Measurements from ENCODE around the gene SUGCT.

The SUGCT gene

GRCh38 chr7:40544221-40544723 lies 409.5 kb downstream of the SUGCT start:
- peaks cover 10% of the 10 kb centered on the region for H3K4me1 Mint-ChIP-seq
- H3K36me3 Mint-ChIP-seq (ENCODE audit: low read depth): no peaks in the 10 kb centered on the region
- H3K27ac Mint-ChIP-seq: no peak overlapping the region
- no peaks in the 10 kb centered on the region for H3K27me3 Mint-ChIP-seq (ENCODE audit: low read depth, poor library complexity)
- H3K9me3 Mint-ChIP-seq: no peaks in the 10 kb centered on the region
- no peak for TF ChIP-seq CTCF (IDR thresholded peaks at IDR 0.05)
- DNase-seq: no peak
- H3K4me3 Mint-ChIP-seq: no peak overlapping the region

- Mint-ChIP-seq H3K27ac (no peak overlapping the region), H3K9me3 (no peaks in the 10 kb centered on the region), H3K36me3 (ENCODE audit: low read depth) (no peaks in the 10 kb centered on the region), H3K27me3 (ENCODE audit: low read depth, poor library complexity) (no peaks in the 10 kb centered on the region), H3K4me3 (no peak overlapping the region), H3K4me1 (peaks cover 10% of the 10 kb centered on the region)
- no peak for DNase-seq
- no peak for TF ChIP-seq CTCF (IDR thresholded peaks at IDR 0.05)
Observed at GRCh38 chr7:40544871-40545303, 410.1 kb downstream of the SUGCT start.

- TF ChIP-seq CTCF (IDR thresholded peaks at IDR 0.05): no peak
- no peak for DNase-seq
- no peak overlapping the region for H3K27ac Mint-ChIP-seq
- peaks cover 10% of the 10 kb centered on the region for H3K4me1 Mint-ChIP-seq
- H3K9me3 Mint-ChIP-seq: no peaks in the 10 kb centered on the region
- no peaks in the 10 kb centered on the region for H3K27me3 Mint-ChIP-seq (ENCODE audit: low read depth, poor library complexity)
- no peak overlapping the region for H3K4me3 Mint-ChIP-seq
- H3K36me3 Mint-ChIP-seq (ENCODE audit: low read depth): no peaks in the 10 kb centered on the region
Observed at GRCh38 chr7:40545739-40546138, 410.9 kb downstream of the SUGCT start.

GRCh38 chr7:40546616-40547501 lies 412.1 kb downstream of the SUGCT start:
- no peak for TF ChIP-seq CTCF (IDR thresholded peaks at IDR 0.05)
- no peak for DNase-seq
- Mint-ChIP-seq H3K27ac (no peak overlapping the region), H3K4me1 (peaks cover 10% of the 10 kb centered on the region), H3K27me3 (ENCODE audit: low read depth, poor library complexity) (no peaks in the 10 kb centered on the region), H3K36me3 (ENCODE audit: low read depth) (no peaks in the 10 kb centered on the region), H3K9me3 (no peaks in the 10 kb centered on the region), H3K4me3 (no peak overlapping the region)

- no peaks in the 10 kb centered on the region for H3K27me3 Mint-ChIP-seq (ENCODE audit: low read depth, poor library complexity)
- peaks cover 6% of the 10 kb centered on the region for H3K4me1 Mint-ChIP-seq
- no peak for TF ChIP-seq CTCF (IDR thresholded peaks at IDR 0.05)
- no peaks in the 10 kb centered on the region for H3K36me3 Mint-ChIP-seq (ENCODE audit: low read depth)
- no peak overlapping the region for H3K27ac Mint-ChIP-seq
- no peak for DNase-seq
- H3K9me3 Mint-ChIP-seq: no peaks in the 10 kb centered on the region
- H3K4me3 Mint-ChIP-seq: no peak overlapping the region
Observed at GRCh38 chr7:40549372-40550039, 414.7 kb downstream of the SUGCT start.
